ENCODE data around the gene NEDD4L. TPM values are rescaled to one million over a fixed set of nuclear protein-coding genes. Genes with fewer than 3 reads are reported as not detected.
A peak's percentile ranks its signal among the peaks of the same experiment; 100 is the strongest.

Gene NEDD4L
- total RNA-seq, 6 experiments from 2014 or later, result 11.2 to 28.1 (median 15.7) TPM

- TF ChIP-seq CTCF (IDR thresholded peaks at IDR 0.05), result no peak
- no peaks in the 10 kb centered on the region; the same call in 1 of the 2 replicates for H3K27me3 Mint-ChIP-seq (ENCODE audit: insufficient read depth)
- DNase-seq, result no peak
- peaks cover 94% of the 10 kb centered on the region for H3K4me1 Mint-ChIP-seq (ENCODE audit: low read depth)
- no peaks in the 10 kb centered on the region for H3K36me3 Mint-ChIP-seq (ENCODE audit: low read depth)
- no peak overlapping the region for H3K27ac Mint-ChIP-seq
- H3K4me3 Mint-ChIP-seq, result no peak overlapping the region
- H3K9me3 Mint-ChIP-seq, result no peaks in the 10 kb centered on the region
Measured at GRCh38 chr18:58211510-58211909, 167.5 kb downstream of the NEDD4L start.

- Mint-ChIP-seq H3K4me3 (no peak overlapping the region), H3K27ac (peak overlapping the region; percentile 87; the same call in 1 of the 2 replicates), H3K27me3 (ENCODE audit: insufficient read depth) (no peaks in the 10 kb centered on the region; the same call in 1 of the 2 replicates), H3K9me3 (no peaks in the 10 kb centered on the region), H3K4me1 (ENCODE audit: low read depth) (peaks cover 93% of the 10 kb centered on the region), H3K36me3 (ENCODE audit: low read depth) (no peaks in the 10 kb centered on the region)
- TF ChIP-seq CTCF (IDR thresholded peaks at IDR 0.05), result no peak
- DNase-seq, result no peak
Measured at GRCh38 chr18:58212274-58212673, 168.2 kb downstream of the NEDD4L start.

- TF ChIP-seq CTCF (IDR thresholded peaks at IDR 0.05), result no peak
- H3K4me1 Mint-ChIP-seq (ENCODE audit: low read depth), result peaks cover 93% of the 10 kb centered on the region
- no peaks in the 10 kb centered on the region for H3K9me3 Mint-ChIP-seq
- H3K27me3 Mint-ChIP-seq (ENCODE audit: insufficient read depth), result no peaks in the 10 kb centered on the region; the same call in 1 of the 2 replicates
- peak overlapping the region; percentile 87 for H3K27ac Mint-ChIP-seq
- peak; percentile 88 for DNase-seq
- H3K36me3 Mint-ChIP-seq (ENCODE audit: low read depth), result no peaks in the 10 kb centered on the region
- peak overlapping the region; percentile 63 for H3K4me3 Mint-ChIP-seq
Measured at GRCh38 chr18:58213440-58213839, 169.4 kb downstream of the NEDD4L start.

- H3K27me3 Mint-ChIP-seq (ENCODE audit: insufficient read depth), result no peaks in the 10 kb centered on the region; the same call in 1 of the 2 replicates
- no peaks in the 10 kb centered on the region for H3K36me3 Mint-ChIP-seq (ENCODE audit: low read depth)
- peak overlapping the region; percentile 87; the same call in 1 of the 2 replicates for H3K27ac Mint-ChIP-seq
- no peak for DNase-seq
- H3K4me1 Mint-ChIP-seq (ENCODE audit: low read depth), result peaks cover 85% of the 10 kb centered on the region
- no peak for TF ChIP-seq CTCF (IDR thresholded peaks at IDR 0.05)
- no peaks in the 10 kb centered on the region for H3K9me3 Mint-ChIP-seq
- H3K4me3 Mint-ChIP-seq, result no peak overlapping the region; the same call in 1 of the 2 replicates
Measured at GRCh38 chr18:58215011-58215410, 171.0 kb downstream of the NEDD4L start.

- Mint-ChIP-seq H3K4me3 (no peak overlapping the region), H3K27ac (no peak overlapping the region), H3K9me3 (no peaks in the 10 kb centered on the region), H3K27me3 (ENCODE audit: insufficient read depth) (no peaks in the 10 kb centered on the region; the same call in 1 of the 2 replicates), H3K36me3 (ENCODE audit: low read depth) (no peaks in the 10 kb centered on the region), H3K4me1 (ENCODE audit: low read depth) (peaks cover 86% of the 10 kb centered on the region)
- TF ChIP-seq CTCF (IDR thresholded peaks at IDR 0.05), result no peak
- no peak for DNase-seq
Measured at GRCh38 chr18:58216071-58216481, 172.1 kb downstream of the NEDD4L start.
